Natural killer cell (primary cell): Measurements from ENCODE around the gene HGS. TPM values are rescaled to one million over a fixed set of nuclear protein-coding genes. Genes with fewer than 3 reads are reported as not detected.

Experiments used
- ATAC-seq, 3 donors: fragments of 150-1000 bp in 2 of 3; fragments of 200-7000 bp in 1 of 3; cut with Tn5 transposase; 1 replicate in 1 of 3; 2 replicates in 2 of 3; pipeline ENCODE4 v1.10.0; 2021; ENCODE audit warnings: mild to moderate bottlenecking in 2 of 3, moderate library complexity in 2 of 3
- DNase-seq, 2 donors: peaks; one replicate each; pipeline versions ENCODE4 v3.0.0 to v3.0.0-alpha.2; 2013 to 2021; ENCODE audit warnings: mixed read lengths in 1 of 2
- H3K27ac ChIP-seq: one replicate; pipeline ENCODE4 v1.5.1; 2013; ENCODE audit warnings: mild to moderate bottlenecking, low read length
- H3K27me3 ChIP-seq: one replicate; pipeline ENCODE4 v1.6.1; 2013; ENCODE audit warnings: low read length; ENCODE audit not compliant: control insufficient read depth, insufficient read depth
- H3K36me3 ChIP-seq: one replicate; pipeline ENCODE4 v1.6.1; 2013; ENCODE audit warnings: low read length; ENCODE audit not compliant: control insufficient read depth, insufficient read depth
- H3K4me1 ChIP-seq: one replicate; pipeline ENCODE4 v1.6.1; 2013; ENCODE audit warnings: low read length; ENCODE audit not compliant: control insufficient read depth, insufficient read depth
- H3K4me3 ChIP-seq: one replicate; pipeline ENCODE4 v1.5.1; 2013; ENCODE audit warnings: low read length
- H3K9me3 ChIP-seq: one replicate; pipeline ENCODE4 v1.6.1; 2013; ENCODE audit warnings: low read length; ENCODE audit not compliant: control insufficient read depth, insufficient read depth
- H3K27ac Mint-ChIP-seq, 2 donors: one replicate each; pipeline ENCODE4 v1.8.0; 2022; ENCODE audit warnings: mild to moderate bottlenecking in 2 of 2, mixed read lengths in 2 of 2, moderate library complexity in 1 of 2
- H3K27me3 Mint-ChIP-seq, 2 donors: one replicate each; pipeline ENCODE4 v1.8.0; 2022; ENCODE audit warnings: low read depth in 2 of 2, mixed read lengths in 2 of 2
- H3K36me3 Mint-ChIP-seq: one replicate; pipeline ENCODE4 v1.8.0; 2022; ENCODE audit warnings: mixed read lengths
- H3K4me1 Mint-ChIP-seq, 2 donors: one replicate each; pipeline ENCODE4 v1.8.0; 2022; ENCODE audit warnings: mixed read lengths in 2 of 2
- H3K4me3 Mint-ChIP-seq: one replicate; pipeline ENCODE4 v1.8.0; 2022; ENCODE audit warnings: mild to moderate bottlenecking, moderate library complexity, mixed read lengths
- H3K9me3 Mint-ChIP-seq, 2 donors: one replicate each; pipeline ENCODE4 v1.8.0; 2022; ENCODE audit warnings: mixed read lengths in 2 of 2
- CTCF ChIP-seq: fragments of 200-600 bp; IDR thresholded peaks from one replicate; pipeline ENCODE4 v1.8.0; 2022; ENCODE audit warnings: antibody characterized with exemption
- WGBS: methylation state at CpG from one replicate; pipeline ENCODE4 v1.1.7; 2013; ENCODE audit warnings: missing lambda C conversion rate; ENCODE audit not compliant: insufficient coverage; 5-methylcytosine and 5-hydroxymethylcytosine counted together
- intact Hi-C: fragments of 100-400 bp; cut with micrococcal nuclease; formaldehyde crosslinking; loops from one replicate; pipeline ENCODE4 v1.14.2; 2022
- total RNA-seq, 4 donors: library from RNA; stranded (reverse); fragments of 120-200 nt in 1 of 4; gene quantifications; one replicate each; pipeline versions ENCODE4 v1.2.3 to v1.2.4, GENCODE V29; 2013 to 2022

HGS gene
- total RNA-seq, 3 donors from 2014 or later (not counting 1 experiment from before 2014, with no cell fraction given): 179 to 186 (median 181) TPM

GRCh38 chr17:81740395-81740961 is 56.7 kb downstream of the HGS start:
- H3K36me3 Mint-ChIP-seq: no peaks in the 10 kb centered on the region
- ATAC-seq: peak in 2 of 3 donors; percentile 61 to 66

GRCh38 chr17:81741049-81741593 is 57.3 kb downstream of the HGS start:
- 53% methylated on average over 22 of the region's 22 CpGs for WGBS
- Mint-ChIP-seq H3K4me3 (no peak overlapping the region), H3K27me3 (peaks cover 0 to 4% of the 10 kb centered on the region in 2 donors)

More at GRCh38 chr17:81740395-81740961, 56.7 kb downstream of the HGS start:
- Histone ChIP-seq H3K9me3 (no peaks in the 10 kb centered on the region), H3K27ac (no peak overlapping the region), H3K36me3 (no peaks in the 10 kb centered on the region), H3K4me3 (no peak overlapping the region), H3K27me3 (no peaks in the 10 kb centered on the region), H3K4me1 (peaks cover 3% of the 10 kb centered on the region)
- WGBS: 16% methylated on average over 28 of the region's 28 CpGs
- intact Hi-C loops: no loop called here
- Mint-ChIP-seq H3K27ac (no peak overlapping the region), H3K4me3 (no peak overlapping the region), H3K4me1 (peaks cover 5 to 15% of the 10 kb centered on the region in 2 donors), H3K27me3 (peaks cover 0 to 8% of the 10 kb centered on the region in 2 donors), H3K9me3 (no peaks in the 10 kb centered on the region)
- no peak for TF ChIP-seq CTCF
- peak in 1 of 2 donors; percentile 4 for DNase-seq

GRCh38 chr17:81741594-81742452 is 58.0 kb downstream of the HGS start:
- H3K27me3 ChIP-seq: no peaks in the 10 kb centered on the region
- no peak overlapping the region for H3K27ac ChIP-seq
- no peaks in the 10 kb centered on the region for H3K4me1 ChIP-seq
- H3K27ac Mint-ChIP-seq: peak overlapping the region in 1 of 2 donors; percentile 82
- no peaks in the 10 kb centered on the region for H3K36me3 ChIP-seq
- H3K9me3 Mint-ChIP-seq: no peaks in the 10 kb centered on the region
- H3K4me3 ChIP-seq: no peak overlapping the region
- peaks cover 0 to 10% of the 10 kb centered on the region in 2 donors for H3K4me1 Mint-ChIP-seq
- no peak for TF ChIP-seq CTCF
- intact Hi-C loops: no loop called here
- DNase-seq (peak in 1 of 2 donors; percentile 3), ATAC-seq (no peak)
- no peaks in the 10 kb centered on the region for H3K9me3 ChIP-seq
- H3K36me3 Mint-ChIP-seq: no peaks in the 10 kb centered on the region
- no peak overlapping the region for H3K4me3 Mint-ChIP-seq
- peaks cover 0 to 4% of the 10 kb centered on the region in 2 donors for H3K27me3 Mint-ChIP-seq
- WGBS: 69% methylated on average over 26 of the region's 26 CpGs

More at GRCh38 chr17:81741049-81741593, 57.3 kb downstream of the HGS start:
- Histone ChIP-seq H3K9me3 (no peaks in the 10 kb centered on the region), H3K27ac (no peak overlapping the region), H3K4me1 (peaks cover under 1% of the 10 kb centered on the region), H3K27me3 (no peaks in the 10 kb centered on the region), H3K4me3 (no peak overlapping the region), H3K36me3 (no peaks in the 10 kb centered on the region)
- ATAC-seq (no peak), DNase-seq (peak in 1 of 2 donors; percentile 4)
- TF ChIP-seq CTCF: no peak
- no peaks in the 10 kb centered on the region for H3K36me3 Mint-ChIP-seq
- H3K27ac Mint-ChIP-seq: no peak overlapping the region
- peaks cover 0 to 10% of the 10 kb centered on the region in 2 donors for H3K4me1 Mint-ChIP-seq
- H3K9me3 Mint-ChIP-seq: no peaks in the 10 kb centered on the region
- intact Hi-C loops: no loop called here

Other genes starting within 250 kb of the HGS start
- 1,000 to 10,000 TPM; 1,401 to 1,901 (median 1,735) TPM for gene ACTG1, start 171.2 kb upstream of the HGS start, total RNA-seq
- gene FSCN2, start 155.6 kb upstream of the HGS start, total RNA-seq: 1 to 10 TPM in 2 of 3 donors, under 1 TPM in 1; 0.26 to 2.6 (median 1.0) TPM
- gene FAAP100, start 131.7 kb upstream of the HGS start, total RNA-seq: 10 to 100 TPM; 31.8 to 34.5 (median 33.1) TPM
- gene NPLOC4, start 46.9 kb upstream of the HGS start, total RNA-seq: 100 to 1,000 TPM in 1 of 3 donors, 10 to 100 TPM in 2; 96.2 to 117 (median 99.1) TPM
- under 1 TPM; 0.24 to 0.35 (median 0.29) TPM for gene TSPAN10, start 46.8 kb upstream of the HGS start, total RNA-seq
- 10 to 100 TPM; 21.9 to 42.8 (median 26.6) TPM for gene PDE6G, start 27.5 kb upstream of the HGS start, total RNA-seq
- gene OXLD1, start 17.4 kb upstream of the HGS start, total RNA-seq: 10 to 100 TPM; 29.9 to 35.0 (median 32.4) TPM
- gene CCDC137, start 17.3 kb upstream of the HGS start, total RNA-seq: 10 to 100 TPM; 15.6 to 24.2 (median 22.1) TPM
- 10 to 100 TPM; 23.3 to 47.9 (median 39.3) TPM for gene ARL16, start 214 bp upstream of the HGS start, total RNA-seq
- 10 to 100 TPM; 16.3 to 24.4 (median 17.5) TPM for gene MRPL12, start 19.4 kb downstream of the HGS start, total RNA-seq
- gene SLC25A10, start 28.3 kb downstream of the HGS start, total RNA-seq: 1 to 10 TPM; 5.7 to 6.3 (median 5.8) TPM
- not detected for gene GCGR, start 120.1 kb downstream of the HGS start, total RNA-seq
- 10 to 100 TPM; 81.1 to 95.5 (median 84.2) TPM for gene MCRIP1, start 149.3 kb downstream of the HGS start, total RNA-seq
- not detected for gene PPP1R27, start 151.0 kb downstream of the HGS start, total RNA-seq
- gene P4HB, start 176.5 kb downstream of the HGS start, total RNA-seq: 100 to 1,000 TPM; 334 to 468 (median 386) TPM
- 100 to 1,000 TPM; 600 to 824 (median 689) TPM for gene ARHGDIA, start 187.3 kb downstream of the HGS start, total RNA-seq
- gene ALYREF, start 207.6 kb downstream of the HGS start, total RNA-seq: 100 to 1,000 TPM in 2 of 3 donors, 10 to 100 TPM in 1; 91.5 to 115 (median 105) TPM
- 10 to 100 TPM; 40.1 to 50.9 (median 41.5) TPM for gene ANAPC11, start 207.7 kb downstream of the HGS start, total RNA-seq
- gene NPB, start 218.2 kb downstream of the HGS start, total RNA-seq: under 1 TPM in 2 of 3 donors, not detected in 1; 0.18 to 0.31 TPM
- gene PCYT2, start 227.4 kb downstream of the HGS start, total RNA-seq: 10 to 100 TPM; 30.6 to 34.4 (median 34.2) TPM
- 100 to 1,000 TPM in 1 of 3 donors, 10 to 100 TPM in 2; 75.8 to 102 (median 94.9) TPM for gene SIRT7, start 234.2 kb downstream of the HGS start, total RNA-seq
- 10 to 100 TPM; 11.9 to 14.6 (median 13.2) TPM for gene MAFG, start 243.7 kb downstream of the HGS start, total RNA-seq